Activated CD8-positive, alpha-beta memory T cell treated with anti-CD3 and anti-CD28 coated beads, Interleukin-2, amount 50 U/mL, for 48 hours (primary cell): Measurements from ENCODE around the gene CHEK1.

Source experiments
- DNase-seq: peaks from one replicate; pipeline ENCODE4 v3.0.0-alpha.2; 2020

Gene CHEK1

GRCh38 chr11:125626288-125626950 is 1.5 kb downstream of the CHEK1 start:
- peak; percentile 53 for DNase-seq

- DNase-seq: no peak
Measured at GRCh38 chr11:125627236-125627910, 2.4 kb downstream of the CHEK1 start.

GRCh38 chr11:125637840-125638239 is 12.9 kb downstream of the CHEK1 start:
- DNase-seq: no peak

- DNase-seq: no peak
Measured at GRCh38 chr11:125638315-125638714, 13.4 kb downstream of the CHEK1 start.

- DNase-seq: no peak
Measured at GRCh38 chr11:125645871-125646270, 20.9 kb downstream of the CHEK1 start.

GRCh38 chr11:125649465-125650166 is 24.7 kb downstream of the CHEK1 start:
- no peak for DNase-seq

- DNase-seq: no peak
Measured at GRCh38 chr11:125662689-125663088, 37.7 kb downstream of the CHEK1 start.

- DNase-seq: no peak
Measured at GRCh38 chr11:125663910-125664309, 38.9 kb downstream of the CHEK1 start.

GRCh38 chr11:125667151-125667550 is 42.2 kb downstream of the CHEK1 start:
- DNase-seq: no peak

- DNase-seq: no peak
Measured at GRCh38 chr11:125670172-125670571, 45.2 kb downstream of the CHEK1 start.

- no peak for DNase-seq
Measured at GRCh38 chr11:125671561-125671960, 46.6 kb downstream of the CHEK1 start.

- DNase-seq: no peak
Measured at GRCh38 chr11:125674210-125674609, 49.2 kb downstream of the CHEK1 start.

- no peak for DNase-seq
Measured at GRCh38 chr11:125675196-125675595, 50.2 kb downstream of the CHEK1 start.

- no peak for DNase-seq
Measured at GRCh38 chr11:125679397-125679796, 54.4 kb downstream of the CHEK1 start.

- DNase-seq: no peak
Measured at GRCh38 chr11:125679837-125680236, 54.9 kb downstream of the CHEK1 start.

GRCh38 chr11:125680747-125681146 is 55.8 kb downstream of the CHEK1 start, which contains the start of gene ACRV1:
Gene ACRV1, minus strand, starts transcription at chr11:125680847. Its CDS starts 67 bp downstream, at chr11:125680780.
- no peak for DNase-seq

GRCh38 chr11:125685228-125685627 is 60.3 kb downstream of the CHEK1 start:
- no peak for DNase-seq

GRCh38 chr11:125688066-125688465 is 63.1 kb downstream of the CHEK1 start:
- DNase-seq: no peak

GRCh38 chr11:125688632-125689031 is 63.7 kb downstream of the CHEK1 start:
- DNase-seq: no peak

- no peak for DNase-seq
Measured at GRCh38 chr11:125689274-125689859, 64.4 kb downstream of the CHEK1 start.

GRCh38 chr11:125690006-125690405 is 65.0 kb downstream of the CHEK1 start:
- no peak for DNase-seq

GRCh38 chr11:125692887-125693286 is 67.9 kb downstream of the CHEK1 start:
- no peak for DNase-seq

GRCh38 chr11:125694951-125695350 is 70.0 kb downstream of the CHEK1 start:
- DNase-seq: no peak
